ENCODE results near the gene RRP36. TPM values are rescaled to one million over a fixed set of nuclear protein-coding genes. Genes with fewer than 3 reads are reported as not detected.

Gene RRP36
- total and polyA plus RNA-seq, 12 donors = 29.6 to 109 (median 50.7) TPM

- peaks cover 0 to 4% of the 10 kb centered on the region in 2 donors for H3K4me1 ChIP-seq (replicated peaks in 1 of 2)
- intact Hi-C loops (cut with DNase I) = no loop called here
- H3K4me3 ChIP-seq = no peak overlapping the region
- no peak for TF ChIP-seq POLR2A (IDR thresholded peaks at IDR 0.05)
- TF ChIP-seq CTCF (IDR thresholded peaks at IDR 0.05) = no peak
- H3K36me3 ChIP-seq (replicated peaks in 1 of 2) = no peaks in the 10 kb centered on the region
- no peaks in the 10 kb centered on the region for H3K9me3 ChIP-seq (replicated peaks in 1 of 3)
- no peak overlapping the region for H3K27ac ChIP-seq
- WGBS, 4 donors = 78 to 91% (median 86%) methylated on average over 2 of the region's 2 CpGs
- H3K27me3 ChIP-seq = no peaks in the 10 kb centered on the region
- no peak for DNase-seq
These were observed 57.3 kb downstream of the RRP36 start for GRCh38 chr6:43078691-43079090.

Other genes starting within 250 kb of the RRP36 start
- gene BICRAL, start 239.6 kb upstream of the RRP36 start, total RNA-seq = 10 to 100 TPM in 4 of 9 donors, 1 to 10 TPM in 5; 5.9 to 16.1 (median 9.6) TPM
- 1 to 10 TPM; 2.8 to 8.7 (median 4.1) TPM for gene BICRAL, start 239.6 kb upstream of the RRP36 start, polyA plus RNA-seq
- 100 to 1,000 TPM in 3 of 9 donors, 10 to 100 TPM in 6; 90.2 to 130 (median 94.9) TPM for gene RPL7L1, start 142.0 kb upstream of the RRP36 start, total RNA-seq
- gene RPL7L1, start 142.0 kb upstream of the RRP36 start, polyA plus RNA-seq = 100 to 1,000 TPM in 1 of 3 donors, 10 to 100 TPM in 2; 33.3 to 106 (median 47.2) TPM
- gene PTCRA, start 105.6 kb upstream of the RRP36 start, total RNA-seq = under 1 TPM in 2 of 9 donors, not detected in 7; 0.22 to 0.34 TPM
- gene PTCRA, start 105.6 kb upstream of the RRP36 start, polyA plus RNA-seq = not detected
- 10 to 100 TPM; 21.1 to 59.7 (median 38.5) TPM for gene CNPY3, start 92.1 kb upstream of the RRP36 start, total RNA-seq
- gene CNPY3, start 92.1 kb upstream of the RRP36 start, polyA plus RNA-seq = 10 to 100 TPM; 22.4 to 53.5 (median 48.2) TPM
- gene GNMT, start 60.9 kb upstream of the RRP36 start, total RNA-seq = under 1 TPM in 5 of 9 donors, not detected in 4; 0.28 to 0.65 (median 0.52) TPM
- 1 to 10 TPM in 2 of 3 donors, under 1 TPM in 1; 0.29 to 4.4 (median 1.1) TPM for gene GNMT, start 60.9 kb upstream of the RRP36 start, polyA plus RNA-seq
- 10 to 100 TPM; 21.0 to 63.9 (median 34.3) TPM for gene PEX6, start 42.4 kb upstream of the RRP36 start, total RNA-seq
- gene PEX6, start 42.4 kb upstream of the RRP36 start, polyA plus RNA-seq = 10 to 100 TPM in 2 of 3 donors, 1 to 10 TPM in 1; 7.4 to 41.7 (median 22.7) TPM
- gene PPP2R5D, start 37.1 kb upstream of the RRP36 start, total RNA-seq = 10 to 100 TPM; 24.2 to 97.8 (median 32.5) TPM
- 10 to 100 TPM; 29.7 to 38.9 (median 37.9) TPM for gene PPP2R5D, start 37.1 kb upstream of the RRP36 start, polyA plus RNA-seq
- 100 to 1,000 TPM in 2 of 9 donors, 10 to 100 TPM in 7; 54.6 to 109 (median 69.8) TPM for gene MEA1, start 7.7 kb upstream of the RRP36 start, total RNA-seq
- 100 to 1,000 TPM in 2 of 3 donors, 10 to 100 TPM in 1; 81.1 to 142 (median 135) TPM for gene MEA1, start 7.7 kb upstream of the RRP36 start, polyA plus RNA-seq
- gene KLHDC3, start 7.4 kb upstream of the RRP36 start, total RNA-seq = 100 to 1,000 TPM in 7 of 9 donors, 10 to 100 TPM in 2; 72.3 to 139 (median 107) TPM
- 100 to 1,000 TPM in 2 of 3 donors, 10 to 100 TPM in 1; 51.2 to 144 (median 112) TPM for gene KLHDC3, start 7.4 kb upstream of the RRP36 start, polyA plus RNA-seq
- gene CUL7, start 32.2 kb downstream of the RRP36 start, total RNA-seq = 10 to 100 TPM; 17.9 to 52.5 (median 35.5) TPM
- 10 to 100 TPM; 12.0 to 30.6 (median 19.3) TPM for gene CUL7, start 32.2 kb downstream of the RRP36 start, polyA plus RNA-seq
- gene MRPL2, start 37.8 kb downstream of the RRP36 start, total RNA-seq = 100 to 1,000 TPM in 1 of 9 donors, 10 to 100 TPM in 8; 16.7 to 118 (median 74.6) TPM
- gene MRPL2, start 37.8 kb downstream of the RRP36 start, polyA plus RNA-seq = 100 to 1,000 TPM in 2 of 3 donors, 10 to 100 TPM in 1; 65.9 to 143 (median 124) TPM
- 10 to 100 TPM; 16.1 to 51.9 (median 33.3) TPM for gene KLC4, start 38.0 kb downstream of the RRP36 start, total RNA-seq
- gene KLC4, start 38.0 kb downstream of the RRP36 start, polyA plus RNA-seq = 10 to 100 TPM; 14.2 to 84.9 (median 47.1) TPM
- 10 to 100 TPM in 4 of 9 donors, 1 to 10 TPM in 5; 2.8 to 16.7 (median 8.4) TPM for gene PTK7, start 54.7 kb downstream of the RRP36 start, total RNA-seq
- gene PTK7, start 54.7 kb downstream of the RRP36 start, polyA plus RNA-seq = 10 to 100 TPM in 1 of 3 donors, 1 to 10 TPM in 2; 2.8 to 14.2 (median 8.1) TPM
- 10 to 100 TPM in 8 of 9 donors, 1 to 10 TPM in 1; 7.3 to 30.9 (median 23.8) TPM for gene SRF, start 149.6 kb downstream of the RRP36 start, total RNA-seq
- gene SRF, start 149.6 kb downstream of the RRP36 start, polyA plus RNA-seq = 10 to 100 TPM; 12.6 to 23.3 (median 22.4) TPM
- 10 to 100 TPM; 23.3 to 49.3 (median 30.0) TPM for gene CUL9, start 160.6 kb downstream of the RRP36 start, total RNA-seq
- gene CUL9, start 160.6 kb downstream of the RRP36 start, polyA plus RNA-seq = 100 to 1,000 TPM in 1 of 3 donors, 10 to 100 TPM in 2; 13.3 to 195 (median 97.5) TPM
- gene DNPH1, start 207.9 kb downstream of the RRP36 start, total RNA-seq = 100 to 1,000 TPM in 6 of 9 donors, 10 to 100 TPM in 3; 57.2 to 229 (median 133) TPM
- gene DNPH1, start 207.9 kb downstream of the RRP36 start, polyA plus RNA-seq = 100 to 1,000 TPM in 1 of 3 donors, 10 to 100 TPM in 2; 33.7 to 143 (median 95.1) TPM
- gene TTBK1, start 221.9 kb downstream of the RRP36 start, total RNA-seq = 1 to 10 TPM in 3 of 9 donors, under 1 TPM in 6; 0.17 to 1.8 (median 0.44) TPM
- gene TTBK1, start 221.9 kb downstream of the RRP36 start, polyA plus RNA-seq = 1 to 10 TPM in 1 of 3 donors, under 1 TPM in 2; 0.81 to 5.4 (median 0.95) TPM